A673 (cell line): ENCODE results near the gene SCAMP5.

Experiments
- EZH2 ChIP-seq: fragments of 200-600 bp; sonication (generic); IDR thresholded peaks from 2 replicates; pipeline ENCODE4 v1.6.1; 2017; ENCODE audit warnings: borderline replicate concordance, low read depth, mild to moderate bottlenecking, mixed read lengths, antibody characterized with exemption, low read length; ENCODE audit not compliant: poor library complexity, severe bottlenecking
- TF ChIP-seq, protein P1 (sequence below): fragments of 300-800, 200-600 bp; sonication (generic); conservative IDR thresholded peaks from 2 replicates; pipeline ENCODE4 v1.5.1; 2017; ENCODE audit warnings: low read depth, mild to moderate bottlenecking, antibody characterized with exemption, low read length, moderate library complexity, mixed read lengths

DNA sequence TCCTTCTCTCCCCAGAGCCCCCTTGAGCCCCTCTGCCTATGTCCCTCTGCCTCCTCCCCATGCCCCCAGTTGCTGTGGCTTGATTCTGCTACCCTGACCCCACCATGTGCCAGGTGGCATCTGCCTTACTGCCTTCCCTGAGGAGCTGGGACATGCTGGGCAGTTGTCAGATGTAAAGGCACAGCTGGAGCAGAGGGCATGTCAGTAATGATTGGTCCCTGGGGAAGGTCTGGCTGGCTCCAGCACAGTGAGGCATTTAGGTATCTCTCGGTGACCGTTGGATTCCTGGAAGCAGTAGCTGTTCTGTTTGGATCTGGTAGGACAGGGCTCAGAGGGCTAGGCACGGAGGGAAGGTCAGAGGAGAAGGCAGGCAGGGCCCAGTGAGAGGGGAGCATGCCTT is 24.6 kb downstream of the SCAMP5 start:
- no peak for TF ChIP-seq EZH2
- TF ChIP-seq, protein P1, sequence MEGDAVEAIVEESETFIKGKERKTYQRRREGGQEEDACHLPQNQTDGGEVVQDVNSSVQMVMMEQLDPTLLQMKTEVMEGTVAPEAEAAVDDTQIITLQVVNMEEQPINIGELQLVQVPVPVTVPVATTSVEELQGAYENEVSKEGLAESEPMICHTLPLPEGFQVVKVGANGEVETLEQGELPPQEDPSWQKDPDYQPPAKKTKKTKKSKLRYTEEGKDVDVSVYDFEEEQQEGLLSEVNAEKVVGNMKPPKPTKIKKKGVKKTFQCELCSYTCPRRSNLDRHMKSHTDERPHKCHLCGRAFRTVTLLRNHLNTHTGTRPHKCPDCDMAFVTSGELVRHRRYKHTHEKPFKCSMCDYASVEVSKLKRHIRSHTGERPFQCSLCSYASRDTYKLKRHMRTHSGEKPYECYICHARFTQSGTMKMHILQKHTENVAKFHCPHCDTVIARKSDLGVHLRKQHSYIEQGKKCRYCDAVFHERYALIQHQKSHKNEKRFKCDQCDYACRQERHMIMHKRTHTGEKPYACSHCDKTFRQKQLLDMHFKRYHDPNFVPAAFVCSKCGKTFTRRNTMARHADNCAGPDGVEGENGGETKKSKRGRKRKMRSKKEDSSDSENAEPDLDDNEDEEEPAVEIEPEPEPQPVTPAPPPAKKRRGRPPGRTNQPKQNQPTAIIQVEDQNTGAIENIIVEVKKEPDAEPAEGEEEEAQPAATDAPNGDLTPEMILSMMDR: no peak
